ENCODE measurements around the gene DIP2C.

The DIP2C gene

GRCh38 chr10:603745-604144 lies 85.7 kb downstream of the DIP2C start:
- TF ChIP-seq, protein P1, sequence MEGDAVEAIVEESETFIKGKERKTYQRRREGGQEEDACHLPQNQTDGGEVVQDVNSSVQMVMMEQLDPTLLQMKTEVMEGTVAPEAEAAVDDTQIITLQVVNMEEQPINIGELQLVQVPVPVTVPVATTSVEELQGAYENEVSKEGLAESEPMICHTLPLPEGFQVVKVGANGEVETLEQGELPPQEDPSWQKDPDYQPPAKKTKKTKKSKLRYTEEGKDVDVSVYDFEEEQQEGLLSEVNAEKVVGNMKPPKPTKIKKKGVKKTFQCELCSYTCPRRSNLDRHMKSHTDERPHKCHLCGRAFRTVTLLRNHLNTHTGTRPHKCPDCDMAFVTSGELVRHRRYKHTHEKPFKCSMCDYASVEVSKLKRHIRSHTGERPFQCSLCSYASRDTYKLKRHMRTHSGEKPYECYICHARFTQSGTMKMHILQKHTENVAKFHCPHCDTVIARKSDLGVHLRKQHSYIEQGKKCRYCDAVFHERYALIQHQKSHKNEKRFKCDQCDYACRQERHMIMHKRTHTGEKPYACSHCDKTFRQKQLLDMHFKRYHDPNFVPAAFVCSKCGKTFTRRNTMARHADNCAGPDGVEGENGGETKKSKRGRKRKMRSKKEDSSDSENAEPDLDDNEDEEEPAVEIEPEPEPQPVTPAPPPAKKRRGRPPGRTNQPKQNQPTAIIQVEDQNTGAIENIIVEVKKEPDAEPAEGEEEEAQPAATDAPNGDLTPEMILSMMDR (IDR thresholded peaks at IDR 0.05) = no peak

DNA sequence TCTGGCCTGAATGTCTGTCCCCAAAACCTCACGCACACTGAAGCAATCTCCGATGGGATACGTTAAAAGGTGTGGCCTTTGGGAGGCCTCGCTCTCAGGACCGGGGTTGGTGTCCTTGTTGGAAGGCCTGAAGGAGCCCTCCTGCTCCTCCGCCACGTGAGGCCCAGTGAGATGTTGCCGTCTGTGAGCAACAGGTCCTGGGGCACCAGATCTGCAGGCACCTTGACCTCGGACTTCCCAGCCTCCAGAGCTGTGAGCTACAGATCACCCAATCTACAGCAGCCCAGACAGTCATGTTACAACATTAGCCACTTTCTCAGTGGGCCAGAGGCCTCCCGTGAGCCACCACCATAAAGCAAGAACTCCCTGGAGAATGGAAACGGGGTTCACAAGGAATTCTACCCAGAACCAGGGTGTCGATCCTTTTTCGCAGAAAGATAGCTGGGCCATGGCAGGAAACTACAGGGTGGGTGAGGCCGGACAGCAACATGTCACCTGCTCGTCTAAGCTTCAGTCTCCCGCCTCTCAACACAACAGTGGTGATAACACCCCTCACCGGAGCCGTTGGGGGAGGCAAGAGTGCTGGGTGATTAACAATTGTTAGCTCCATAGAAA lies 87.0 kb downstream of the DIP2C start:
- TF ChIP-seq, protein P1 (IDR thresholded peaks at IDR 0.05) = no peak

GRCh38 chr10:601660-601963 lies 87.9 kb downstream of the DIP2C start:
- TF ChIP-seq, protein P1 (IDR thresholded peaks at IDR 0.05) = no peak

- TF ChIP-seq, protein P1 (IDR thresholded peaks at IDR 0.05) = no peak
These were observed 88.4 kb downstream of the DIP2C start for GRCh38 chr10:600876-601659.

DNA sequence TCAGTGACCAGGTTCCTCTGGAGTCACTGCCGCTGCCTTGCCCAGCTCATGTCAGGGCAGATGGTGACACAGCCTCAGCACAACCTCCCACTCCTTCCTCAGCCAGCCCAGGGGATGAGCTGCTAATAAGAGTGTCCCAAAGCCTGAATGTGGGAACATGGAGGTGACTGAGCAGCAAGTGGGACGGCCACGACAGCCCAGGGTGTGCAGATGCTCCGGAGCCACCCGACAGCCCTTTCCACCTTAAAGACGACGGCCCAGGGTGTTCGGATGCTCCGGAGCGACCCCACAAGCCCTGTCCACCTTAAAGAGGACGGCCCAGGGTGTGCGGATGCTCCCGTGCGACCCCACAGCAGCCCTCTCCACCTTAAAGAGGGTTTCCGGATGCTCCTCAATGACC lies 89.2 kb downstream of the DIP2C start:
- TF ChIP-seq, protein P1 (IDR thresholded peaks at IDR 0.05) = no peak

GRCh38 chr10:599767-600166 lies 89.7 kb downstream of the DIP2C start:
- TF ChIP-seq, protein P1 (IDR thresholded peaks at IDR 0.05) = no peak

- TF ChIP-seq, protein P1 (IDR thresholded peaks at IDR 0.05) = no peak
These were observed 90.9 kb downstream of the DIP2C start for GRCh38 chr10:598415-599170.

All from LNCAP (cell line).